Mesendoderm (in vitro differentiated cells): ENCODE results near the gene UMODL1.

Source experiments
- DNase-seq: peaks from one replicate; pipeline ENCODE4 v3.0.0; 2013
- H2AK5ac ChIP-seq: 2 replicates; pipeline ENCODE4 v1.6.1; 2013; ENCODE audit warnings: low read length, inconsistent platforms
- H2BK120ac ChIP-seq: 2 replicates; pipeline ENCODE4 v1.6.1; 2013; ENCODE audit warnings: low read depth, mild to moderate bottlenecking, low read length, moderate library complexity, mixed read lengths
- H2BK15ac ChIP-seq: replicated peaks from 2 replicates; pipeline ENCODE4 v1.6.1; 2013; ENCODE audit warnings: low read depth, mild to moderate bottlenecking, moderate library complexity
- H2BK5ac ChIP-seq: 2 replicates; pipeline ENCODE4 v1.6.1; 2013; ENCODE audit warnings: low read length, inconsistent platforms
- H3K18ac ChIP-seq: 2 replicates; pipeline ENCODE4 v1.6.1; 2013; ENCODE audit warnings: mild to moderate bottlenecking, low read length, mixed read lengths
- H3K23ac ChIP-seq: one replicate; pipeline ENCODE4 v1.6.1; 2013; ENCODE audit warnings: low read length
- H3K27ac ChIP-seq: 2 replicates; pipeline ENCODE4 v1.5.1; 2013; ENCODE audit warnings: low read depth, mild to moderate bottlenecking, inconsistent platforms, low read length, moderate library complexity
- H3K27me3 ChIP-seq: 2 replicates; pipeline ENCODE4 v1.6.1; 2013; ENCODE audit warnings: low read length, control low read depth, mild to moderate bottlenecking, inconsistent platforms; ENCODE audit not compliant: insufficient read depth, poor library complexity
- H3K36me3 ChIP-seq: 2 replicates; pipeline ENCODE4 v1.6.1; 2013; ENCODE audit warnings: low read length, inconsistent platforms; ENCODE audit not compliant: control insufficient read depth, insufficient read depth
- H3K4ac ChIP-seq: one replicate; pipeline ENCODE4 v1.6.1; 2013; ENCODE audit warnings: low read depth, mild to moderate bottlenecking, low read length, moderate library complexity
- H3K4me1 ChIP-seq: 2 replicates; pipeline ENCODE4 v1.6.1; 2013; ENCODE audit warnings: low read depth, low read length, inconsistent platforms; ENCODE audit not compliant: control insufficient read depth
- H3K4me2 ChIP-seq: 2 replicates; pipeline ENCODE4 v1.6.1; 2013; ENCODE audit warnings: low read length
- H3K4me3 ChIP-seq: 2 replicates; pipeline ENCODE4 v1.5.1; 2013; ENCODE audit warnings: mild to moderate bottlenecking, low read length
- H3K56ac ChIP-seq: one replicate; pipeline ENCODE4 v1.6.1; 2013; ENCODE audit warnings: low read length
- H3K79me1 ChIP-seq: 2 replicates; pipeline ENCODE4 v1.6.1; 2013; ENCODE audit warnings: low read length, inconsistent platforms
- H3K79me2 ChIP-seq: 2 replicates; pipeline ENCODE4 v1.6.1; 2013; ENCODE audit warnings: mild to moderate bottlenecking, low read length; ENCODE audit not compliant: control insufficient read depth, insufficient read depth
- H3K9ac ChIP-seq: 2 replicates; pipeline ENCODE4 v1.6.1; 2013; ENCODE audit warnings: low read length, inconsistent platforms
- H4K5ac ChIP-seq: one replicate; pipeline ENCODE4 v1.6.1; 2013; ENCODE audit warnings: low read length
- H4K8ac ChIP-seq: one replicate; pipeline ENCODE4 v1.6.1; 2013; ENCODE audit warnings: low read depth, mild to moderate bottlenecking, control low read depth, low read length, moderate library complexity
- WGBS: extraction: QIAGEN DNeasy Blood & Tissue Kit; methylation state at CpG from one replicate; pipeline ENCODE4 v1.1.7; 2013; ENCODE audit warnings: low lambda C conversion rate, missing lambda C conversion rate; ENCODE audit not compliant: insufficient coverage; ENCODE audit errors: extremely low coverage; 5-methylcytosine and 5-hydroxymethylcytosine counted together

The UMODL1 gene

GRCh38 chr21:42161401-42161955 is 90.4 kb downstream of the UMODL1 start:
- no peak overlapping the region for H2BK15ac ChIP-seq
- no peaks in the 10 kb centered on the region for H3K36me3 ChIP-seq
- no peaks in the 10 kb centered on the region for H3K79me1 ChIP-seq
- no peak overlapping the region for H3K23ac ChIP-seq
- H3K27me3 ChIP-seq: no peaks in the 10 kb centered on the region
- no peak for DNase-seq
- no peak overlapping the region for H4K8ac ChIP-seq
- no peaks in the 10 kb centered on the region for H3K4me1 ChIP-seq
- peak overlapping the region; percentile 65 for H3K56ac ChIP-seq
- H4K5ac ChIP-seq: no peak overlapping the region
- no peak overlapping the region for H3K9ac ChIP-seq
- WGBS: no CpG with 5 or more reads among the region's 7 CpGs
- no peak overlapping the region for H2BK120ac ChIP-seq
- H3K79me2 ChIP-seq: no peaks in the 10 kb centered on the region
- no peak overlapping the region for H2AK5ac ChIP-seq
- no peak overlapping the region for H3K4me3 ChIP-seq
- H3K27ac ChIP-seq: no peak overlapping the region
- H3K18ac ChIP-seq: no peak overlapping the region
- no peak overlapping the region for H2BK5ac ChIP-seq
- no peak overlapping the region for H3K4ac ChIP-seq
- no peak overlapping the region for H3K4me2 ChIP-seq

GRCh38 chr21:42161956-42162681 is 91.0 kb downstream of the UMODL1 start:
- Histone ChIP-seq H3K36me3 (no peaks in the 10 kb centered on the region), H4K8ac (no peak overlapping the region), H3K27ac (no peak overlapping the region), H2BK5ac (no peak overlapping the region), H2BK120ac (no peak overlapping the region), H3K79me1 (no peaks in the 10 kb centered on the region), H3K4me2 (no peak overlapping the region), H3K4me3 (no peak overlapping the region), H3K9ac (no peak overlapping the region), H3K4ac (no peak overlapping the region), H3K18ac (no peak overlapping the region), H3K4me1 (no peaks in the 10 kb centered on the region), H3K23ac (no peak overlapping the region), H4K5ac (no peak overlapping the region), H2BK15ac (no peak overlapping the region), H3K56ac (no peak overlapping the region), H2AK5ac (no peak overlapping the region), H3K79me2 (no peaks in the 10 kb centered on the region), H3K27me3 (no peaks in the 10 kb centered on the region)
- no CpG with 5 or more reads among the region's 15 CpGs for WGBS
- peak; percentile 20 for DNase-seq

DNA sequence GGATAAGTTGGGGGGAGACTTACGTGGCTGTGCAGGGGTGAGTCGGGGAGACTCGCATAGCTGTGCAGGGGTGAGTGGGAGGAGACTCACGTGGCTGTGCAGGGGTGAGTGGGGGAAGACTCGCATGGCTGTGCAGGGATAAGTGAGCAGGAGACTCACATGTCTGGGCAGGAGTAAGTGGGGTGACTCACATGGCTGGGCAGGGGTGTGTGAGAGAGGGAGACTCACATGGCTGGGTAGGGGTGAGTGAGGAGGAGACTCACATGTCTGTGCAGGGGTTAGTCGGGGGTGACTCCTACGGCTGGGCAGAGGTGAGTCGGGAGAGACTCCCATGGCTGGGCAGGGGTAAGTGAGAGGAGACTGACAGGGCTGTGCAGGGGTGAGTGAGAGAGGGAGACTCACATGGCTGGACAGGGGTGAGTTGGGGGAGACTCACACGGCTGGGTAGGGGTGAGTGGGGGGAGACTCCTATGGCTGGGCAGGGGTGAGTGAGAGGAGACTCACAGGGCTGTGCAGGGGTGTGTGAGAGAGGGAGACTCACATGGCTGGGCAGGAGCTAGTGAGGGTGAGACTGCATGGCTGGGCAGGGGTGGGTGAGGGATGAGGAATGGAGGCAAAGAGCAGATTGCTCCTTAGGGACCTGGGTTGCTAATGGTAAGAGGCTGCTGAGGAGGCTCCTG is 91.9 kb downstream of the UMODL1 start:
- DNase-seq: peak; percentile 25
- H3K79me2 ChIP-seq: no peaks in the 10 kb centered on the region
- H2BK5ac ChIP-seq: no peak overlapping the region
- no peak overlapping the region for H3K9ac ChIP-seq
- no peak overlapping the region for H4K8ac ChIP-seq
- H4K5ac ChIP-seq: no peak overlapping the region
- WGBS: no CpG with 5 or more reads among the region's 9 CpGs
- H2BK15ac ChIP-seq: no peak overlapping the region
- H3K4ac ChIP-seq: no peak overlapping the region
- no peak overlapping the region for H3K56ac ChIP-seq
- no peak overlapping the region for H3K4me2 ChIP-seq
- H3K79me1 ChIP-seq: no peaks in the 10 kb centered on the region
- no peak overlapping the region for H2BK120ac ChIP-seq
- no peak overlapping the region for H2AK5ac ChIP-seq
- no peak overlapping the region for H3K18ac ChIP-seq
- no peaks in the 10 kb centered on the region for H3K4me1 ChIP-seq
- no peak overlapping the region for H3K23ac ChIP-seq
- no peaks in the 10 kb centered on the region for H3K36me3 ChIP-seq
- H3K27ac ChIP-seq: no peak overlapping the region
- H3K27me3 ChIP-seq: no peaks in the 10 kb centered on the region
- no peak overlapping the region for H3K4me3 ChIP-seq

DNA sequence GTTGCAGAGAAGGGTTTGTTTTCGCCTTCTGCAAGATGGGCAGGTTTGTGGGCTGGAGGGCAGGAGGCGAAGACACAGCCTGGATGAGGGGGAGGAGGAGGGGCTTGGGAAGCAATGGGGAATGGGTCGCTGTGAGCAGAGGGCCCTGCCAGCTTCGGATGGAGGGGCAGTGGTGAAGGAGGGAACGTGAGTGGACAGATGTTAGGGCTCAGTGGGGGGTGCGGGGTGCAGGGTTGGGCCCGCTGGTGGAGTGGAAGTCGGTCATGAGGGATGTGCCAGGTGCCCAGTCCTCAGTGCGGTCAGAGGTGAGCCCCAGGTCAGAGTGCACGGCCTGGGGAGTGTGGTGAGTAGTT is 92.4 kb downstream of the UMODL1 start:
- Histone ChIP-seq H3K27me3 (no peaks in the 10 kb centered on the region), H3K4me3 (no peak overlapping the region), H3K23ac (no peak overlapping the region), H2BK120ac (no peak overlapping the region), H2BK5ac (no peak overlapping the region), H3K36me3 (no peaks in the 10 kb centered on the region), H3K9ac (no peak overlapping the region), H3K27ac (no peak overlapping the region), H3K4me2 (no peak overlapping the region), H4K5ac (no peak overlapping the region), H4K8ac (no peak overlapping the region), H2BK15ac (no peak overlapping the region), H3K18ac (no peak overlapping the region), H3K4me1 (no peaks in the 10 kb centered on the region), H3K56ac (no peak overlapping the region), H2AK5ac (no peak overlapping the region), H3K79me2 (no peaks in the 10 kb centered on the region), H3K4ac (no peak overlapping the region), H3K79me1 (no peaks in the 10 kb centered on the region)
- WGBS: no CpG with 5 or more reads among the region's 10 CpGs
- DNase-seq: no peak

DNA sequence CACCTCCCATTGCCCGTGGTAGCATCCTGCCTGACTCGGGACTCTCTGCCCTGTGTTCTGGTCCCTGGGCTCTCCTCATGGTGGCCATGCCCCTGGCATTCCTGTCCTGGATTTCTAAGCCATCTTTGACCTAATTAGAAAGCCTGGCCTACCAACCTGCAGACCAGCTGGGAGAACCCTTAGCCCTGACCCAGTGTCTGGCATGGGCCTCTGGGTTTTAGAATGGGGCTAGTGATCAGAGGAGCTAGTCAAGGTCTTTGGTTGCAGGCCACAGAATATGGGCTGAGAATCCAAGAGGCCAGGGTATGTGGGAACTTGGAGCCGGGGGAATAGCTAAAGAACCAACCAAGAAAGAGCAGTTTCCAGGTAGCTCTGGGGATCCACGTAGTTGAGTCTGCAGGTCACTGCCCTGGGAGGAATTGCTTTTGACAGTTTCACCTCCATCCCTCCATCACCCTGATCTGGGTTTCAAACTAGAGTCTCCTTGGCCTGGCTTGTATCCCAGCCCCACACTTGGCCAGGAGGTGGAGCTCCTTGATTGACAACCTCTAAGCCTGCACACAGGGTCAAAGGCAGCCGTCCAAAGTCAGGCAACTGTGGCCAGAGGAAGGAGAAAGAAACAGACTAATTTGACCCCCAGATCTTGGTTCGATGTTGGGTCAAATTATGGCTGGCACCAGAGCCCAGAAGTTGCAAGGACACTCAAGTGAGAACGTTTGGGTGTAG is 93.1 kb downstream of the UMODL1 start:
- Histone ChIP-seq H2AK5ac (no peak overlapping the region), H3K4ac (no peak overlapping the region), H3K27ac (no peak overlapping the region), H3K27me3 (no peaks in the 10 kb centered on the region), H3K18ac (no peak overlapping the region), H4K5ac (no peak overlapping the region), H3K36me3 (no peaks in the 10 kb centered on the region), H3K56ac (no peak overlapping the region), H3K4me1 (no peaks in the 10 kb centered on the region), H2BK5ac (no peak overlapping the region), H3K23ac (no peak overlapping the region), H2BK120ac (no peak overlapping the region), H4K8ac (no peak overlapping the region), H3K79me1 (no peaks in the 10 kb centered on the region), H2BK15ac (no peak overlapping the region), H3K4me2 (no peak overlapping the region), H3K9ac (no peak overlapping the region), H3K4me3 (no peak overlapping the region), H3K79me2 (no peaks in the 10 kb centered on the region)
- no CpG with 5 or more reads among the region's 7 CpGs for WGBS
- peak; percentile 60 for DNase-seq
